Midbrain (tissue), 1 donor: ENCODE data around the gene WFS1.
A peak's percentile ranks its signal among the peaks of the same experiment; 100 is the strongest.

Experiments used
- DNase-seq: peaks from one replicate; lab custom pipeline; 2025; lab: John Stamatoyannopoulos, UW

The WFS1 gene

DNA sequence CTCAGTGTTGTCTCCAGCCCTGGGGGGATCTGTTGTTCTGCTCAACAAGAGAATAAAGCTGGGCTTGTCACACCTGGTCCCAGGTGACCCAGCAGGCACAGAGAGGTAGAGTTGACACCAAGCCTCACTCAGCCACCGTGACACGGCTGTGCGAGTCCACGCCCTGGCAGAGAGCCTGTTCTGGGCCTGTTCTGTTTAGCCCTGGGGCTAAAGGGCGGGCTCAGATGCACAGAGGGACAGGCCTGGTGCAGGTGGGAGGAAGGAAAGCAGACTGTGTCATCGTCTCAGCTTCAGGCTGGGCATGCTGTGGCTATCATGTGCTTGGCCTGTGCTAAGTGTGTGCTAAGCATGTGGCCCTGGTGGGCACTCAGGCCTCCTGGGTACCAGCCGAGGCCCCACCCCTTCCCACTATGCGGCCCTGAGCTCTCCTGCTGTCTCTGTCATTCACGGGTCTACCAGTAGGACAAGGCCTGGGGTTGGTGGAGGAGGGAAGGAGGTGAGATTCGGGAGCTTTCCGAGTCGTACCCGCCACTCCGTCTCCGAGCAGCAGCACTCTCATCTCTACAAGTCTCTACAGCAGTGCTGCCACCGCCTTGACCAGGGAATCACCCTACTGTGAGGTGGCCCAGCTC, 10.8 kb downstream of the WFS1 start:
- DNase-seq, result no peak

DNA sequence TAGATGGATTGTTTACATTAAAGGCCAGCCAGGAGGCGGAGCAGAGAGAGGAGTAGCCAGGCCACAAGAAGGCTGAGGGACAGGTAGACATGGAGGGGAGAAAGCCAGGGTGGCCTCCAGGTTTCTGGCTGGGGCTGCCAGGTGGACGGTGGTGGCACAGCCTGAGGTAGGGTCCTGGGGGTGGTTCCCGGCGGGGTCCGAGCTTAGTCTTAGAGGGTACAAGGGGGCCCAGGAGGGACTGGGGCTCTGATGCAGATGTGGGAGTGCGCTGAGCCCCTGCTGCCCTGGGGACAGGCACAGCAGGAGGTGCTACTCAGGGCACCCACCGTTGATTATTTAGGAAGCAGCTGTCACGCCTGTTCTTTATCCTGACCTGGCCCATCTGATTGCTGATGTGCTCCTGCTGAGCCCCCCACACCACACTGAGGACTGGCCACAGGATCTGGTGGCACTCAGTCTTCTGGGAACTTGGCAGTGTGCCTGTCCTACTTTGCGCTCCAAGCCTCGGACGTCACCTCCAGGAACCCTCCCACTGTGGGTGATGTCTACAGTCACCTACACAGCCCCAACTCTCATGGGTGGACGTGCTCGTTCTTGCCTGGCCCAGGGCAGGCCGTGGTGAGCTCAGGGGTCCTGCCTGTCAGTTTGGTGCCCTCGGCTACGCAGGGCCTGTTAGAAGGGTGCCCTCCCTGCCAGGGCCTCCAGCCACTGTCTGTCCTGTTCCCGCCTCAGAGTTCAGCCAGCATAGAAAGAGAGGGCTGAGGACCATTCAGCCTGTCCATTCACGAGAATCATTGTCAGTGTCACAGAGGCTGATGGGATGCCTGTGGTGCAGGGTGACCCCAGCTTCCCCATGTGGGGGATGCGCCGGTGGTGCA, 12.0 kb downstream of the WFS1 start:
- DNase-seq, result peak; percentile 58

DNA sequence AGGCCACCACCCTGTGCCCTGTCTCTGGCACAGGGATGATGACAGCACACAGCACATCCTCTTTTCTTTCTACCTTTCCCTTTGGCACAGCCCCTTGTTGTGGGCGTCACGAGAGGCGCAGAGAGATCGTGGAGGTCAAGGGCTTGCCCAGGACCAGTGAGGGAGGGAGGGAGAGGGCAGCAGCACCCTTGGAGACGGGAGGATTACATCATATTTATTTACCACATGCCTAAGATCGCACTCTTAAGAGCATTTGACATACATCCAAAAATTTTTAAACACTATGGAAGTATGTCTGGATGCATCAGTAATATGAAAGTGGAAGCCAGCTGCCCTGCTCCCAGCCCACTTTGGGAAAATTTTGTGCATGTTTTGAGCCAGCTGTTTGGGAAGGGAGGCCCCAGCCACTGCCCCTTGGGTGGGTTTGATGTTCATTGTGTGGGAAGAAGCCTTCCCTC, 12.7 kb downstream of the WFS1 start:
- no peak for DNase-seq

DNA sequence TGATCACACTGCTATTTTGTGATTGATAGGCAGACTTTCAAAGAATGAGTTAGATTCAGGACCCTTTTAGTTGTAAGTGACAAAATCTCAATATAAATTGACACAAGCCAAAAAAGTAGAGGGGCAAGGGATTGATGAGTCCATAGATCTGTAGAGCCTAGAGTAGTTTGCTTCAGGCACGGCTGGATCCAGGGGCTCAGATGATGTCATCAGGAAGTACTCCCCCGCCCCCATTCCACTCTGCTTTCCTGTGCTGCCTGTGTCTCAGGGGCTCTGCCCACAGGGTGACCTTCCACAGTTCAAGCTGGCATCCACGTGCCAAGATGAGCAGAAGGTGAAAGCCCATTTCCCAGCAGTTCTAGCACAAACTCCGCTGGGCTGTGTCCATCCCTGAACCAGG, 13.6 kb downstream of the WFS1 start:
- no peak for DNase-seq

DNA sequence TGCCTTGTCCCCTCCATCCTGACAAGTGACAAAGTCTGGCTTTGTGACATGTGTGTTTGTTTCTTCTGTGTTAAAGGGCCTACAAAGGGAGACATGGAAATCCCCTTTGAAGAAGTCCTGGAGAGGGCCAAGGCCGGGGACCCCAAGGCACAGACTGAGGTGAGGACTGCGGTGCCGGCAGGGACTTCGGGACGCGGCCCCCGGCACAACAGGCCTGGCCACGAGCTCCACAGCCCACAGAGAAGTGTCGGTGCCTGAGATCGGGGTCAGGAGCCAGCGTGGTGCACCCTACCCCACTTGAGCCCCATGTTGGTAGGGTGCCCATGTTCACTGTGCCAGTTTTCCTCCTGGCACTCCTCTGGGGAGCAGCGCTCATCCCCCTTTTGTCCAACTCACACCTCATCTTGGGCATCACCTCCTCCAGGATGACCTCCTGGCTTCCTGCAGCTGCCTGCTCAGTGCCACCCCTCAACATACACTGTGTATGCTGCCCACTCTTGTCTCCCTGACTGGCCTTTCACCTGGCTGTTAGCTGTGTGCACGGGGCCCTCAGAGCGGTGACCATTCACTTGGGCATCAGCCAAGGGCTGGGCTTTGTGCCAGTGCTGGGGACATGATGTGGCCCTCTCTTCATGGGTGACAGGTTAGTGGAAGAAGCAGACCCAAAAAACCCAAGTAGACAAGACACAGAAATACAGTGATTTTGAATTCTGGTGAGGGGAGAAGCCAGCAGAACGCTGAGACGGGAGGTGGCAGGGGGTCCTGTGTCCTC, 17.6 kb downstream of the WFS1 start:
- DNase-seq, result no peak

DNA sequence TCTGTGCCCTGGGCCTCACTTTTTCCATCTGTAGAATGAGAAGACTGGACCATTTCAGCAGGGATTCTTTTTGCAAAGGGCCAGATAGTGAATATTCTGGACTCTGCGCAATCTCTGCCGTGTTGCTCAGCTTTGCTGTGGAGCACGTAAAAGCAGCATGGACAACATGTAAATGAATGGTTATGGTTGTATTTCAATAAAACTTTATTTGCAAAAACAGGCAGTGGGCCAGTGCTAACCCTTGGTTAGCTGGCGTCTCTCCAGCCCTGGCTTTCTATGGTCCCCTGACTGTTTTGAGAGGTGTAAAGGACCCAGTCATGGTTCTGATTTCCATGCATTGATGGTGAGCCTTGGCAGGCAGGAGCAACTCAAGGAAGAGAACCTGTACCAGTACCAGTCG, 18.7 kb downstream of the WFS1 start:
- DNase-seq, result no peak

DNA sequence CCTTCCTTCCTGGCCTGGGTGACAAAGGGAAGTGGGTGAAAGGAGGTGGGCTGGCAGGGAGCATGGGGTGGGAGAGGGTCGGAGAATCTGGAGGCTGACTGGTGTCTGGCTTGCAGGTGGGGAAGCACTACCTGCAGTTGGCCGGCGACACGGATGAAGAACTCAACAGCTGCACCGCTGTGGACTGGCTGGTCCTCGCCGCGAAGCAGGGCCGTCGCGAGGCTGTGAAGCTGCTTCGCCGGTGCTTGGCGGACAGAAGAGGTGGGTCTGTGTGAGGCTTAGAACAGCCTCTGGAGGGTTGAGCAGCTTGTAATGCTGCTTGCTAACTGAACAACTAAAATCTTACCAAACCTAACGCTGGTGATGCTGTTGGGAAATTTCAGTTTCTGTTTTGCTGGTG, 19.2 kb downstream of the WFS1 start:
- no peak for DNase-seq

DNA sequence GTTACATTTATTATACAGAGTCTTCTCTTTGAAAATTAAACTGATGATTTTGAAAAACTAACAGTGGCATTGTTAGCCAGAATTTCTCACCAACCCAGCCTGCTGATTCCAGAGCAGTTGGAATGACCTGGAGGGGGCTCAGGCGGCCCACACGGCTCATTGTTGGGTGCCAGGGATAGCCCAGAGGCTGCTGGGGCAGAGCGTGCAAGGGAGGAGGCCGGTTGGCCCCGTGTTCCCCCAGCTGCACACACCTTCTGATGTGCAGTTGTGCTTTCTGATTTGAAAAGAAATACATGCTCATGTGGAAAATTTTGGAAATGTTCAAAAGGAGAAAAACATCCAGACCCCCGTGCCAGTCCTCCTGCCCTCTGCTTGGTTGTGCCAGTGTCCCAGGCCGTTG, 20.6 kb downstream of the WFS1 start:
- no peak for DNase-seq

DNA sequence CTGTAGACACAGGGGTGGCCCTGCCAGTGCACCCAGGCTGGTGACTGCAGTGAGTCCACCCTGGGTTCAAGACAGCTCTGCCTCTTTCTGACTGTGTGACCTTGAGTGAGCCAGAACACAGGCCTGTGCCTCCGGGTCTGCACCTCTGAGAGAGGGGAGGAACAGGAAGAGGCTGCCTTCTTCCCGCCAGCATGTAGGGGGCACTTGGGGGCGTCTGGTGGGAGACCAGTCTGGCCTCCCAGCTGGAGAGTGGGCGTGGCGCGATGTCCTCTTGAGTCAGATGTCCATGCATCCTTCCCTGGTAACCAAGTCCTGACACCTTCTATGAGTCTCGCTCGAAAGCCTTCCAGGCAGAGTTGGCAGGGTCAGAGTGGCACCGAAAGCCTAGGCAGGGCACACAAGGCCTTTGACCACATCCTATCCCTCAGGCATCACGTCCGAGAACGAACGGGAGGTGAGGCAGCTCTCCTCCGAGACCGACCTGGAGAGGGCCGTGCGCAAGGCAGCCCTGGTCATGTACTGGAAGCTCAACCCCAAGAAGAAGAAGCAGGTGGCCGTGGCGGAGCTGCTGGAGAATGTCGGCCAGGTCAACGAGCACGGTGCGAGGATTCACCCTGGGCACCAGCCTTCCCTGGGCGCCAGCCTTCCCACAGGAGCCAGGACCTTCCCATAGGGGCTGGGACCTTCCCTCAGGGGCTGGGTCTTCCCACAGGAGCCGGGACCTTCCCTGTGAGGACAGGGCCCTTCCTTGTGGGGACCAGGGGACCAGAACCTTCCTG, 21.3 kb downstream of the WFS1 start:
- DNase-seq, result no peak

DNA sequence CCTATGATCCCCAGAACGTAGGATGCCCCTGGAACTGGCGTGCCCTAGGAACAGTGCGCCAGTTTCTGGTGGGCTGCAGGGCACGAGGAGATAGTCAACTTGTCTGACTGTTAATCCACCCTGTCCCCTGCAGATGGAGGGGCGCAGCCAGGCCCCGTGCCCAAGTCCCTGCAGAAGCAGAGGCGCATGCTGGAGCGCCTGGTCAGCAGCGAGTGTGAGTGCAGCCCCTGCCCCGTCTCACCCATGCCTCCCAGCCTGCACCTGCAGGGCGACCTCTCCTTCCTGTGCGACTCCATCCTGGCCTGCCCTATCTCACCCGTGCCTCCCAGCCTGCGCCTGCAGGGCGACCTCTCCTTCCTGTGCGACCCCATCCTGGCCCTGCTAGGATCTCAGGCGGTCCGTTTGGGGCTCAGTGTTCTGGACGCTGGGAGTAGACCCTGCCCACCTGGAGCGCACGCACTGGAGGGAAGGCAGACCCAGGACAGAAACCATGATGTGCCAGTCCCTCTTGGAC, 22.2 kb downstream of the WFS1 start:
- no peak for DNase-seq

DNA sequence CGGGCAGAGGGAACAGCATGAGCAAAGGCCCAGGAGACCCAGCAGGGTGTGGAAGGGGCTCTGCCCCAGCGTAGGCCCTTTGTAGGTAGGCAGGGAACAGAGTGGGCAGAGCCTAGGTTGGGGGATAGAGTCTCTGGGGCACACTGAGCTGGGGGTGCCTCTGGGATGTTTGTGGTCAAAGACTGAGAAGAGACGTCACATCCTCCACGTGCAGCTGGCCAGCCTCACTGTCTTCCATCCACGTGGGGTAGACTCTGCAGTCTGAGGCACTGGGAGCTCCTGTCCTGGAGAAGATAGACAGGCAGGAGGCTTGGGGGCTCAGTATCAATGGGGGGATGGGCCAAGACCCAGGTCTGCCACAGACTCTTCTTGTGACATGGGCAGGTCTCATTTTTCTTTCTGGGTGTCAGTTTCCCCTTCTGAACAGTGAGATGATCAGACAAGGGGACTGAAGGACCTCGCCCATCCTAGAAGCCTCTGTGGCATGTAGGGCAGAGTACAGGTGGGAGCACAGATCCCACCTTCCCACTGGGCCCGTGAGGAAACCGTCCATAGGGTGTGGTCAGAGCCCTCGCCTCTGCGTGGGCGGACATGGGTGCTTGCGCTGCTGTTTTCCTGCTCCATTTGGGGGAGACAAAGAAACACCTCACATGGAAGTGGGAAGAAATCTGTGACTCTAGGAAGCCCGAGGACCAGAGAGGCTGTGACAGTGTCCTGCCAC, 22.9 kb downstream of the WFS1 start:
- no peak for DNase-seq

DNA sequence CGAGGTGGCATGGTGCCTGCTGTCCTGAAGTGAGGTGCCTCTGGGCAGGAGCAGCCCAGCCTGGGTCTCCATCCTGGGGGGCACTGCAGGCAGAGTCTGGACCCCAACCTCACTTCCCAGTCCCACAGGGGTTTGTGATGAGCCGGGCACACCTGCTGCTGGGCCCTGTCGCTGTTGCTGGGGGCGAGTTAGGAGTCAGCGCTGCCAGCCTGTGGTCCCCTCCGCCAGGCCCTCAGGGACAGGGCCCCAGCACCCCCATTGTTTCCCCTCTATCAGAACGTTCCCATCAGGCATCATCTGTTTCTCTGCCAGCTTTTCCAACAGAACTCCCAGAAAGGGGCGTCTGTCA, 23.4 kb downstream of the WFS1 start:
- DNase-seq, result no peak

DNA sequence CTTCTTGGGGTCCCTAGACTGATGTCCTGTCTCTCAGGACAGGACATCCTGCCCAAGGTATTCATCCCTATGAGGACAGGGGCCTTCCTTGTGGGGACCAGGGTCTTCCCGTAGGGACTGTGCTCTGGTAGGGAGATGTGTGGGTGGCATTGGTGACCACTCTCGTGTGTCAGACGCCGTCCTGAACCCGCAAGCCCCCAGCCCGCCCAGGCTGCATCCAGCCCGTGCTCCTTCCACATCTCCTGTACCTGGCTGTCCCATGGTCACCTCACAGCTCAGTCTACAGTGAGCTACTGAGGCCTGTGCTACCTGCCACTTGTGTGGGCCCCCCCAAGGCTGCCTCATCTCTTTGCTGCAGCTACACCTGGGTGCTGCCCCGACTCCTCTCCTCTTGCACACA, 24.0 kb downstream of the WFS1 start:
- no peak for DNase-seq

DNA sequence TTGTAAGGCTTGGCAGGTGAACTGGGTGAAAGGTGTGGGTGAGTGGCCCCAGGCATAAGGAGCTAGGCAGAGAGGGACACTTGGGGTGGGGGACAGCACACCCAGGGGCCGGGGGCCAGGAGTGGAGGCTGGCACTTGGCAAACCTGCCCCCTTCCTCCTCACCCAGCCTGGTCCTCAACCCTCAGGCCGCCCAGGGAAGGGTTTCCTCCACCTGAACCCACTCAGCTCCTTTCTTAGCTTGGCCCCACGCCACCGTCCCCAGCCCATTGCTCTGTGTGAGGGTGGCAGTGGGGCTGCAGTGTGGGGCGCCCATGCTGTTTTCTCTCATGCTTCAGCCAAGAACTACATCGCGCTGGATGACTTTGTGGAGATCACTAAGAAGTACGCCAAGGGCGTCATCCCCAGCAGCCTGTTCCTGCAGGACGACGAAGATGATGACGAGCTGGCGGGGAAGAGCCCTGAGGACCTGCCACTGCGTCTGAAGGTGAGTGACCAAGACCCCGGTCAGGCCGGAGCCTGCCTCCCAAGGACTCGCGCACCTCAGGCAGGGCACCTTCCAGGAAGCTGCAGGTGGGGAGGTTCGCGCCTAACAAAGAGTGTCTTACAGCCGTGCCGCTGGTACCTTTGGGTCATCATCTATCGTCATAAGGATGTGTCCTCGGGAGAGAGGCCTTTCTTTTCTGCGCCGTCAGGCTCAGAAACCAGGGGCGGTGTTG, 25.2 kb downstream of the WFS1 start:
- DNase-seq, result no peak

DNA sequence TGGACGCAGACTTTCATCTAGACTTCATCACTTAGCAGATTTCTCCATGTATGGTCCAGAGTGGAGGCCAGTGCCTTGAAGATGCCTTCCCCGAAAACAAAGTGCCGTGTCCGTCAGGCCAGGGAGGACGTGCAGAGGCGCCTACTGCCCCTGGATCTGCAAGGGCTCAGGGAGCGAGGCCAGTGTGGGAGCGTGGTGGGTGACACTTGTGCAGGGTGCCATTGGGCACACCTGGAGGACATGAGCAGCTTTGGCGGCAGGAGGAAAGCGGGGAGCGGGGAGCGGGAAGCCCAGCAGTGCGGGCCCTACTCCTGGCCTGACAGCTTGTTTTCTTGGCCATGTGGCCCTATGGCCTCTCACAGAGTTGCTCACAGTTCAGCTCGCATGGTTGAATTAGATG, 25.8 kb downstream of the WFS1 start:
- DNase-seq, result no peak

DNA sequence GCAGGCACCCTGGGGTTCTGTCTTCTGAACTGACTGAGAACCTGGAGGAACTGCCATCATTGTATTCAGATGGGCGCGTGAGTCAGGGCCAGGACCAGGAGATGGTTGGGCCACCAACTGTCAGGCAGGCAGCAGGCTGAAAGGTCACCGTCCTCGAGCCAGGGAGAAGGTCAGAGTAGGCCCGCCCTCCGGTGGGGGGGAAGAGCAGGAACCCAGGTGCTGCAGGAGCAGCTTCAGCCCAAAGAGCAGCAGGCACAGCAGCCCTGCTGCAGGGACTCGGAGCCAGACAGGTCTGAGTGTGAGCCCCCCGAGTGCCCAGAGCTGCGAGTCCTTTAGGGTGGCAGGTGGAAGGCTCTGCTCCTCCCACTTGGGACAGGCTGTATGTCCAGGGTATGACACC, 26.4 kb downstream of the WFS1 start:
- DNase-seq, result no peak

DNA sequence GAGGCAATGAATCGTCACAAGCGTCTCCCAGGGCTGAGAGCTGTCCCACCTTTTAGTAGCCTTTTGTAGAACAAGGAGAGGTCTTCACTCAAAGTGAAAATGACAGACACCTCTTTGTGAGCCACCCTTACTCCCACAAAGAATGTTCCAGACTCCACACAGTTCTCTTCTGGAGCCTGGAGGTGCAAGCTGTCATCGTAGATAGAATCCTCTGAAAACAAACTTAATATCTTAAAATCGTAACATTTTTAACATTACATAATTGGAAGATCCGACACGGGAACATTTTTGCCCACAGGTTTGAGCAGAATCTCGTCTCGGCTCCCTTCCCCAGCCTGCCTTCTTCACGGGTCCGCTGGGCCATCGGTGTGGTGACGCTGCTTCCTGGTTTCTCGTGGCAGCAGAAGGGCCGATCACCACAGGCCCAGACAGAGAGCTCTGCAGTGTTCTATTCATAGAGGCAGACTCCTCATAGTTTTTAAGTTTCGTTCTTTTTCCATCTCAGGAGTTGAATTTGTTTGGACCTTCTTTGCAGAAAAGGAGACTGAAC, 27.7 kb downstream of the WFS1 start:
- DNase-seq, result no peak

DNA sequence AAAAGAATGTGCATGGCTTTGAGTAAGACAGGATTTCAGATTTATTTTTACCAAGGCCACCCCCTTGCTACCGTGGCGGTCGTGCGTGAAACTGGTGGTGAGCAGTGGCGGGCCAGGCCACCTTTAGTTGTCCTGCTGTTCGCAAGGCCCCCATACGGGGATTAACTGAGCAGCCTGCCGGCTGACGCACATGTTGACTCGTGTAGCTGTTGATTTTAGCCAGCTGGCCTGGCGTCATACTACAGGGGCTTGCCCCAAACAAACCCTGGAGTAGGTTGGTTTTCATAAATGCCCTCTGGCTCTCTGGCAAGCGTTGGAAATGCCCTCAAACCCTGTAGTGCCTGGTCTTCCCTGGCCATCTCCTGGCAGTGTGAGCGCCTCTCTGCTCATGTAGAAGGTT, 28.4 kb downstream of the WFS1 start:
- no peak for DNase-seq

DNA sequence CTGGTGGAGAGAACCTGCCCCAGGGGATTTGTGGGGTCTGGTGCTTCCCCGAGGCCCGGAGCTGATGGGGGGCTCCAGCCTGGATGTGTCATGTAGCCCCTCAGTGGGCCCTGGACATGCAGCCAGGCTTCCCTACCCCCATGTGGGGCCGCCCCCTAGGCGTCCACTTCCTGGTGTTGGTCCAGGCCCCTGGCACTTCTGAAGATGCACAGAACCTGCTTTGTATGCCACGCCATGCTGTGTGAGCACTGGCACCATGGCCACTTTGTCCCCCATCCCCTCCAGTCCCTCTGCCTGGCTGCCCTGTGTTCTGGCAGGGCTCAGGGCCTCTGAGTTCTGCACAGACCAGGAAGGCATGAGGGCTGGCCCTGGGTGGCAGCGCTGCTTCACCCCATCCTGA, 29.2 kb downstream of the WFS1 start:
- DNase-seq, result no peak

DNA sequence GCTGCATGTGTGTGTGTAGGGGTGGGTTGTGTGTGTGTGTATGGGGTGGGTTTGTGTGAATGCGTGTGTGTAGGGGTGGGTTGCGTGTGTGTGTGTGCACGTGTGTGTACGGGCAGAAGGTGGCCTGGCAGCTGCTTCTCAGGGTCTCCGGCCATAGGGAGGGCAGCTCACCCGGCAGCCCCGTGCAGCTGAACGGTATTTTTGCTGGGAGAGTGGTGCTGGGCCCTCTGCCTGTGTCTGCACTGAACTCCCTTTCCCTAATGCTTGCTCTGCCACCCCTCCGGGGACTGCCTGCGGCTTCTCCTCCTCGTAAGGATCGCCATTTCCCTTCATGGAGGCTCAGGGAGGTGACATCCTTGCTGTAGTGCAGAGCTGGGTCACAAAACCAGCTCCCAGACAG, 30.2 kb downstream of the WFS1 start:
- no peak for DNase-seq
